SIG-M5 treated with dmso at 0.1 percent for 504 hours (cell line): ENCODE data around the gene FAM20A.

ENCODE experiments used
- DNase-seq: peaks from one replicate; lab custom pipeline; 2025; ENCODE audit not compliant: unreplicated experiment; lab: John Stamatoyannopoulos, UW

FAM20A gene

GRCh38 chr17:68600931-68601564 lies at the start of gene FAM20A:
FAM20A (minus strand) TSS chr17:68601367; CDS start chr17:68600666, 701 bp downstream.
- no peak for DNase-seq

DNA sequence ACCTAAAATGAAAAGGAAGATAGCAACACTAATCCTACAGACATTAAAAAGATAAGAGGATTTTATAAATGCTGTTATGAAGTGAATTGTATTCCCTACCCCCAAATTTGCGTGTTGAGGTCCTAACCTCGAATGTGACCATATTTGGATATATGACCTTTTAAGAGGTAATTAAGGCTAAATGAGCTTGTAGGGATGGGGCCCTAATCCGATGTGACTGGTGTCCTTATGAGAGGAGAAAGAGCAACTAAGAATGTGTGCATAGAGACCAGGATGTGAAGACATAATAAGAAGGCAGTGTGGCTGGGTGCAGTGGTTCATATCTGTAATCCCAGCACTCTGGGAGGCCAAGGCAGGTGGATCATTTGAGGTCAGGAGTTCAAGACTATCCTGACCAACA lies 48.2 kb upstream of the FAM20A start:
- DNase-seq, result no peak

DNA sequence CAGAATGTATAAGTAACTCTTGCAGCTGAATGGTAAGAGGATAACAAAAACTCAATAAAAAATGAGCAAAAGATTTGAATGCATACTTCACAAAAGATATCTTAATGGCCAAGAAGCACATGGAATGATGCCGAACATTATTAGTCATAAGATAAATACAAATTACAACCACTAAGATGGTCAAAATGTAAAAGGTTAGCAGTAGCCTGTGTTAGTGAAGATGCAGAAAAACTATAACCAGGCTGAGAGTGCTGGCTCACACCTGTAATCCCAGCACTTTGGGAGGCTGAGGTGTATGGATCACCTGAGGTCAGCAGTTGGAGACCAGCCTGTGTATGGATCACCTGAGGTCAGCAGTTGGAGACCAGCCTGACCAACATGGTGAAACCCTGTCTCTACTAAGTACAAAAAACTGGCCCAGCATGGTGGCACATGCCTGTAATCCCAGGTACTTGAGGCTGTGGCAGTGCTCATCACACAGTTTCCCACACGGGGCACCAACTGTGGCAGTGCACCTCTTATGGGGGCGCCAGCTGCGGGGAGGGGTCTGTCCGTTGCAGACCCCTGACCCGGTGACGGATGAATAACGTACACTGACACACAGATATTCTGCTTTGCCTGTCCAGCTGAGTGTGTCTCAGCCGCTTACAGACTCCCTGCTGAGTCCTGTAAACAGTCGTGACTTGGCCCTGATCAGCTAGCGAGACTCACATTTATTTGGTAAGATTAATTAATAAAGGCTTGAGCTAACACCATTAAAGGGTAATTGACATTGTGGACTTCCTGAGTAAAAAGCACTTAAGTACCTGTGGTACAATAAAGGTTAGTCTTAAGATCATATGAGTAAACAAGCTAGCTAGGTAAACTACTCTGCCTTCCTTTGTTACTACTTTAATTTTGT lies 45.7 kb upstream of the FAM20A start:
- no peak for DNase-seq

GRCh38 chr17:68642118-68642412 lies 40.9 kb upstream of the FAM20A start:
- DNase-seq, result no peak

- no peak for DNase-seq
Measured at GRCh38 chr17:68641276-68642117, 40.3 kb upstream of the FAM20A start.

GRCh38 chr17:68640242-68640989 lies 39.2 kb upstream of the FAM20A start:
- no peak for DNase-seq

DNA sequence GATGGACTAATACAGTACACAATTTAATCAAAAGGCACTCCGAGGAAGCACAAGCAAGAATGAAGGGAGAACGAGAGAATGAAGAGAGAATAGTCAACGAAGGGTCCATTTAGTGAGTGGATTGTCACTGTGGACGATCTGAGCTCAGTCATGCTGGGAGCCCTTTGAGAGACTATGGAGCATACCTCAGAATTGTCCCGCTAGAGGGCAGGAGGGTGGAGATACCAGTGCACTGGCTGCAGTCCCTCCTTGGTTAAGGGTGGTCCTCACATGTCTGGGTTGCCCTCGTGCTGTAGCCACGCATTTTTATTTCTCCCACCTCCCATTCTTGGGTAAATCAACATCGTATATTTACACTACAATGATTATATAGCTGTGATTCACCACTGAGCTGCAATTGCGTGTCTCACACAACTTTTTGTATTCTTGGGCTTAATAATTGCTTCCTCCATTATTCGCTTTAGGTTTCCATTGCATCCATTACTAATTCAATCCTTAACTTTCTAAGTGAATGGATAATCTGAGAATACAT lies 33.2 kb upstream of the FAM20A start:
- DNase-seq, result no peak

DNA sequence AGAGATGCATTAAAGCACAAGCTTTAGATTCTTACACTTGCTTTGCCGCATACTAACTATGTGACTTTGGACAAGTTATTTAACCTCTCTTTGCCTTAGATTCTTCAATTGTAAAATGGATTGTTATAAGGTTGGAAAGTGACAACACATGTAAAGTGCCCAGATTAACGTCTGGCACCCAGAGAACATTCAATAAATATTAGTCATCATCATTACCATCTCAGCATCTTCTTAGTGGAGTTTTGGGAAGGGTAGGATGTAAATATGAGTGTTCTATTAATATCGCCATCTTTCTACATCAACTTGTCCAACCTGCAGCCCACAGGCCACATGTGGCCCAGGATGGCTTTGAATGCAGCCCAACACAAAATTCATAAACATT lies 27.4 kb upstream of the FAM20A start:
- no peak for DNase-seq

GRCh38 chr17:68627956-68628575 lies 26.9 kb upstream of the FAM20A start:
- DNase-seq, result no peak

DNA sequence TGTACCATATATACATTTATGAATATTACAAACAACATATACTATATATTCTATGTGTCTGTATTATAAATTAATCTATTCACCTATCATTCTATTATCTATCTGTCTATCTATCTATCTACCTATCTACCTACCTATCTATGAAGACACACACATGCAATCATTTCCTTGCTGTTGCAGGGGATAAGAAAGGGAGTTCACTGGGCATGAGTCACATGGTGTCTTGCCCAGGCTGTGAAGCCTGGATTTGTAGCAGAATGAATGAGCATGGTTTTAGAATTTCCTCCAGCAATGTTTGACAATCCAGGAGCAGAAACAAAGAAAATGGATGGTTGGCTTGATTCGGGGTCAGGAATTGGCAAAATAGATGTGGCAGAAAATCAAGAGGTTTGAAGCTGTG lies 23.2 kb upstream of the FAM20A start:
- DNase-seq, result no peak

GRCh38 chr17:68623811-68624210 lies 22.6 kb upstream of the FAM20A start:
- no peak for DNase-seq

GRCh38 chr17:68622423-68622822 lies 21.3 kb upstream of the FAM20A start:
- no peak for DNase-seq

- no peak for DNase-seq
Measured at GRCh38 chr17:68621065-68621464, 19.9 kb upstream of the FAM20A start.

GRCh38 chr17:68616334-68616733 lies 15.2 kb upstream of the FAM20A start:
- no peak for DNase-seq

- peak; percentile 49 for DNase-seq
Measured at GRCh38 chr17:68614718-68615117, 13.6 kb upstream of the FAM20A start.

- peak; percentile 72 for DNase-seq
Measured at GRCh38 chr17:68613739-68614298, 12.7 kb upstream of the FAM20A start.

- no peak for DNase-seq
Measured at GRCh38 chr17:68612923-68613292, 11.7 kb upstream of the FAM20A start.

DNA sequence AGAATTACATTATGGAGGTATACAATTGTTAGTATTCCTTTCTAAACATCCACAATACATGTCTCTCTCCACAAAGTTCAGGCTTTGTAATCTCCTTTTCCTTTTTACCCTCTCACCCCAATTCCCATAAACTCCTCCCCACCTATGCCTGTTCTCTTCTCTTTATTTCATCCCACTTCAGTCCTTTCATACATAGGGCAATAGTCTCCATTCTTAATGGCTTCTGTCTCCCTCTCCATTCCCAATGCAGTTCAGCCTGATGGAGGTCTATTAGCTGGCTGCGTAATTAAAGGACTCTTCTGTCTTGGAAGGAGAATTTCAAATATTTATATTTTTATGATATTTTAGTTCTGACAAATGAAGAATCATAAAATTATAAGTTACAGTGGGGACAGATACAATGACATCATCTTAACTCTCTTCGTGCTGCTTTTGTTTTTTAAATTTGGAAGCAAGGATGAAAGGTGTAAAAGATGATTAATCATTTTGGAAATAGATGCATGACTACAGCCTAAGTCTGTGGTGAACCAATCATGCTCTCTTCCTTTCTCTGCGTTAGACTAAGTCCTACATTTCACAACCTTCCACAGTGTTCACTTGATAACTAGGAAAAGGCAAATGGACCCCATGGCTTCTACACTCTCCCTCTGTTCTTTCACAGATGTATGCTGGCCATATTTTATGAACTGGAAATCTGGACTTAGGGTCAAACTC lies 11.2 kb upstream of the FAM20A start:
- DNase-seq, result no peak
